VCaP (cell line): ENCODE data around the gene PACRG.
A peak's percentile ranks its signal among the peaks of the same experiment; 100 is the strongest.

Source experiments
- H3K27ac ChIP-seq: fragments of 450-650 bp; 2 replicates; pipeline ENCODE4 v1.5.1; 2017
- TF ChIP-seq, protein P1 (sequence below): fragments of 450-650 bp; conservative IDR thresholded peaks from 2 replicates; pipeline ENCODE4 v1.5.1; 2017; ENCODE audit warnings: mild to moderate bottlenecking, moderate library complexity

Gene PACRG

DNA sequence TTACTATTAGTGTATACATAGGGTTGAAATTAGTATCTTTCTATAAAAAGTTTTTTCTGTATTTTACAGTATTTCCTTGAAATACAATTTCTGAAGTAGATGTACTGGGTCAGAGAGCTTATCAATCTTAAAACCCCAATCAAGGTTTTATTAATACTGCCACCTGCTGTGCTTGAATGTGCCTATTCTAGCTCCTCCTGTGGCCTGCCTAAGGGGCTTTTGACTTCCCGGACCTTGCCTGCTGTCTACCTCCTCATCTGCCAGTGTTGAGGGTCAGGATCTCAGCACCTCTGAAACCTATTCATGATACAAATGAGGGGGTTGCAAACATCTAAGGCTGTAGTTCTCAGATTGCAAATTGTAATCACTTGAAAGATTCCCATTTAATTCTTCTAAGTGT is 9.2 kb downstream of the PACRG start:
- TF ChIP-seq, protein P1, sequence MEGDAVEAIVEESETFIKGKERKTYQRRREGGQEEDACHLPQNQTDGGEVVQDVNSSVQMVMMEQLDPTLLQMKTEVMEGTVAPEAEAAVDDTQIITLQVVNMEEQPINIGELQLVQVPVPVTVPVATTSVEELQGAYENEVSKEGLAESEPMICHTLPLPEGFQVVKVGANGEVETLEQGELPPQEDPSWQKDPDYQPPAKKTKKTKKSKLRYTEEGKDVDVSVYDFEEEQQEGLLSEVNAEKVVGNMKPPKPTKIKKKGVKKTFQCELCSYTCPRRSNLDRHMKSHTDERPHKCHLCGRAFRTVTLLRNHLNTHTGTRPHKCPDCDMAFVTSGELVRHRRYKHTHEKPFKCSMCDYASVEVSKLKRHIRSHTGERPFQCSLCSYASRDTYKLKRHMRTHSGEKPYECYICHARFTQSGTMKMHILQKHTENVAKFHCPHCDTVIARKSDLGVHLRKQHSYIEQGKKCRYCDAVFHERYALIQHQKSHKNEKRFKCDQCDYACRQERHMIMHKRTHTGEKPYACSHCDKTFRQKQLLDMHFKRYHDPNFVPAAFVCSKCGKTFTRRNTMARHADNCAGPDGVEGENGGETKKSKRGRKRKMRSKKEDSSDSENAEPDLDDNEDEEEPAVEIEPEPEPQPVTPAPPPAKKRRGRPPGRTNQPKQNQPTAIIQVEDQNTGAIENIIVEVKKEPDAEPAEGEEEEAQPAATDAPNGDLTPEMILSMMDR: peak; percentile 65
- H3K27ac ChIP-seq: no peak overlapping the region

DNA sequence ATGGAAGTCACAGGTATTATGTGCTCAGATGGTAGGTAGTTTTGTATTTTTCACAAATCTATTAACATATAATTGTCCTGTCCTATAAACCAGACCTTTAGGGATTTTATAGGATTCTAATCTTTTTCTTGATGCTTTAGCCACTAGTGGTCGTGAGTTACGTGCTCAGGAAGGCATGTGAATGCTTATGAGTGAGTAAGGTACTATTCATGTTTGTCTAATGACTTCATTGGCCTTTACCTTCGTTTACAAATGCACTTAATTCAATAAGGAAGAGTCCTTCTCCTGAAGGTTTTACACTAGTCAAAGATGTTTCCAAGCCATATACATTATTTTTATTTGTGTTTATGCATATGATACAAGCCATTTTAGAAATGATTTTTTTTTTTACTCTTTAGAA is 23.0 kb downstream of the PACRG start:
- TF ChIP-seq, protein P1: no peak
- no peak overlapping the region for H3K27ac ChIP-seq

DNA sequence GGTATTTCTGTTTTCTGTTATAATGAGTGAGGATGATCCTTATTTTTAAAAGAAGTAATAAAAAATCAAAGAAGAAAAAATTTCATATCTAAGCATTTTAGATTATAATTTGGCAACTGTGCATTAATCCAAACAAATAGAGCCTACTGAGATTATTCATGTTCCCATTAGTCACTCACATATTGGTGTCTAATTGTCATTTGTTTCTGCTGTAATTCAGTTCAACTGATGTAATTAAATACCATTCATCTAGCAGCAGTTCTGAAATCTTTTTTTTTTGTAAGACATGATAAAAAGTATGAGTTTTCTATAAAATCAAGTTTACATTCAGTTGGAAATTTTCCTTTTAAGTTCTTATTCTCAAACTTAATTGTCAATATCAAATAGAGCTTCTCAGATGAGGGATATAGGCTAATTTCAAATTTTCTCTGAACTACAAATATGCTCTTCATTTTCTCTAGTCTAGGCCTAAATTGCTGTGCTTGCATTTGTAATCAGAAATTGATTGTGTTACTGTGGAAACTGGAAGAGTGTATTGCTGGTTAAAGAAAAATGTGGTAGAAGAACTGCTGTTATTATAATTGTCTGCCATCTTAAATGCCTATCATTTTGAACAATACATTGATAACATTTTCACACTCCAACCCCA is 23.6 kb downstream of the PACRG start:
- TF ChIP-seq, protein P1: no peak
- no peak overlapping the region for H3K27ac ChIP-seq

DNA sequence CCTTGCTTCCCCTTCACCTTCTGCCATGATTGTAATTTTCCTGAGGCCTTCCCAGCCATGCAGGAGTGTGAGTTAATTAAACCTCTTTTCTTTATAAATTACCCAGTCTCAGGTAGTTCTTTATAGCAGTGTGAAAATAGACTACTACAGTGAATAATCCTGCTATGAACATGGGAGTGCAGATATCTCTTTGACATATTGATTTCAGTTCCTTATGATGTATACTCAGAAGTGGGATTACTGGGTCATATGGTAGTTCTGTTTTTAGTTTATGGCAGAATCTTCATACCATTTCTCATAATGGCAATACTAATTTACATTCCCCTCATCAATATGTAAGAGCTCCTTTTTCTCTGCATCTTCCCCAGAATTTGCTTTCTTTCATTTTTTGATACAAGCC is 26.0 kb downstream of the PACRG start:
- TF ChIP-seq, protein P1: no peak
- no peak overlapping the region for H3K27ac ChIP-seq

DNA sequence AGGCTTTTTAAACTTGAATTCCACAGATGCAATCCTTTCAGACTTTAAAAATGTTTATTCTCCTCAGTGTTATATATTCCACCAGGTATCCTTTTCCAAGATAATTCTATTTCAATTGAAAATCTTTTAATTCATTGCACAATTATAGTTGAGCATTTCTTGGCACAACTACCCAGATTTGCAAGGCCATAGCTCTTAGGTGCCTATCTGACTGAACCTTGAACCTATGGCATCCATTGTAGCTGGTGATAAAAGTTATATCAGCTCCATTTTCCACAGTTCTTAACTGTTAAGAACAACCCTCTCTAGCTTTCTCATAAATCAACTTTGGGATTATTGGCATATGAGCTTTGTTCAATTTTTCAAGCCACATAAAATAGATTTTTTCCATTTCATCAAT is 42.4 kb downstream of the PACRG start:
- TF ChIP-seq, protein P1: no peak
- H3K27ac ChIP-seq: no peak overlapping the region

DNA sequence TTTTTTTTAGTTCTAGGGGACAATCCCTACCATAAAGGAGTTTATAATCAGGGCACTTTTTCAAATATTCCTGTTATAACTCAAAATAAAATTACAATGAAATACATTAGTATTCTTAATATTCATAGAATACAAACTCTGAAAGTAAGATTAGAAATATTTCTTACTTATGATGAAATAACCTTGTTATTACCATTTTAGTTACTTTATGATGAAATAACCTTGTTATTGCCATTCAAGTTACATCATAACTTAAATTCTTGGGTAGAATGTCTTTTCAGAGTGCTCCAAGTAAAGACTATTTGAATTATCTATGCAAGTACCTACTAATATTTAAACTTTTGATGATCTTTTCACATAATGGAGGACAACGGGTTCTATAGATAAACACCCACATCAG is 43.2 kb downstream of the PACRG start:
- no peak overlapping the region for H3K27ac ChIP-seq
- TF ChIP-seq, protein P1: no peak

DNA sequence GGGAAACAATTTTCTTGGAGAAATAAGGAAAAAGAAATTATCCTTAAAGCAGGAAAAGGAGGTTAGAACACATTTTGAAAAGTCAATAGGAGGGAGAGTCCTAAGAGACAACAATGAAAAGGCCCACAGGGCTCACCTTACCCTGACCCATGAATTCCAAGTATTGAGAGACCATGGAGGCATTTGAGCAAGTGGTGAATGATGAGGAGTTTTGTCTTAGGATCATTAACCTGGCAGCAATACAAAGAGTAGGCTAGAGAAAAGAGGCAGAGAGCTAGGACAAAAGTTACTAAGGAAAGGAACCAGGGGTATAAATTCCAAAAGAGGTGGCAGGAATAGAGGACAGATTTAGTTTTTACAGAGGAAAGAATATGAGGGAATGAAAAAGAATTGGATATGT is 44.7 kb downstream of the PACRG start:
- no peak overlapping the region for H3K27ac ChIP-seq
- TF ChIP-seq, protein P1: no peak

DNA sequence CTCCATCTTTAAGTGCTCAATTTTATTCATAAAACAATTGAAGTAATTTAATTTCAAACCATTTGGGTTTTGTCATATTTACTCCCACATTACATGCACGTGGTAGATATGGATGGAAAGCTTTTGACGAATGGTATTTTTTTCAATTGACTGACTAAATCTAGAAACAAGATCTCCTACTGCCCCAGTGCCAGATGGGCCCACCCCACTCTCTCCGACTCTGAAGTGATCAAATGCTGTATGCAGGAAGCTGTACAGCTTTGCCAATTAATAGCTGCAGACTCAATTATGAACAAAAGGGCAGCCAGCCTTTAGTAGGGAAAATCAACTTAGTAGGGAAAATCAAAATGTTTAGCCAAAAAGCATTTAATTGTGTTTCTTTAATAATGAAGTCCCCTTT is 46.2 kb downstream of the PACRG start:
- TF ChIP-seq, protein P1: no peak
- H3K27ac ChIP-seq: no peak overlapping the region
